ENCODE data around the gene RPL37. TPM values are rescaled to one million over a fixed set of nuclear protein-coding genes. Genes with fewer than 3 reads are reported as not detected.

RPL37 gene
- total and polyA plus RNA-seq, 9 of the 15 experiments (the other 6 are each of a cell fraction or from before 2014, with no cell fraction given): 2,342 to 7,963 (median 4,091) TPM

DNA sequence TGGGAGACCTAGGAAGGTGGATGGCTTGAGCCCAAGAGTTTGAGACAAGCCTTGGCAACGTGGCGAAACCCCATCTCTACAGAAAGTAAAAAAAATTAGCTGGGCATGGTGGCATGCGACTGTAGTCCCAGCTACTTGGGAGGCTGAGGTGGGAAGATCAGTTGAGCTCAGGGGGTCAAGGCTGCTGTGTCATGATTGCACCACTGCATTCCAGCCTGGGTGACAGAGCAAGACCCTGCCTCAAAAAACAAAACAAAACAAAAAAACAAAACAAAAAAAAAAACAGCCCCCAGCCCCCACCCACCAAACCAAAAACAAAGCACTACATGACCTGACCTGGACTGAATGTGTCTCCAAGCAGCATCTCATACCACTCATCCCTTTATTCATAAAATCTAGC, 40.9 kb upstream of the RPL37 start:
- peaks cover 3% of the 10 kb centered on the region; the same call in 1 of the 2 replicates for H3K9me3 ChIP-seq (replicated peaks; ENCODE audit: control insufficient read depth, insufficient read depth, low read depth, low read length)
- peak in 1 of 4 experiments; percentile 2 for DNase-seq (ENCODE audit: extremely low read depth in 1 of 4, low spot score in 3 of 4)
- in situ Hi-C loops (cut with MboI) (loop anchor here (5.0 to 25.0 kb wide), 3 partner anchors 124 to 1289 kb away; no protein-coding TSS in a partner anchor), intact Hi-C loops (cut with micrococcal nuclease) (loop anchor here (5.0 to 10.0 kb wide), 4 partner anchors 39 to 1299 kb away; partner anchors contain the start of gene RPL37)
- ATAC-seq: no peak
- BruUV-seq (replicated peaks): no TSS peak
- H3K4me3 ChIP-seq: no peak overlapping the region
- 26% methylated on average over 3 of the region's 3 CpGs for WGBS (ENCODE audit: insufficient coverage, low coverage, missing lambda C conversion rate)
- no peak for FAIRE-seq
- H2AFZ ChIP-seq (ENCODE audit: low read depth, low read length): no peak overlapping the region
- no peak for TF ChIP-seq POLR2G (IDR thresholded peaks at IDR 0.05; ENCODE audit: low read depth, low read length)
- no peak for TF ChIP-seq NFE2 (IDR thresholded peaks at IDR 0.05; ENCODE audit: low read depth)
- TF ChIP-seq TAF7 (tag; IDR thresholded peaks at IDR 0.05): no peak
- no peak for TF ChIP-seq ADNP (tag; IDR thresholded peaks at IDR 0.05)
- H3K4me1 ChIP-seq (replicated peaks in 1 of 2; ENCODE audit: control insufficient read depth in 2 of 2, insufficient read depth in 2 of 2, low read length in 2 of 2): no peaks in the 10 kb centered on the region
- no peak overlapping the region for H3K27ac ChIP-seq (ENCODE audit: extremely low read depth, low read depth, low read length)
- no peaks in the 10 kb centered on the region for H3K36me3 ChIP-seq (ENCODE audit: control insufficient read depth, insufficient read depth, low read length)
- H4K20me1 ChIP-seq (replicated peaks; ENCODE audit: control insufficient read depth, insufficient read depth, low read length): no peaks in the 10 kb centered on the region
- H3K4me2 ChIP-seq (ENCODE audit: insufficient read depth, low read length): no peak overlapping the region
- POLR2A ChIA-PET: interaction anchor here (0.5 to 1.0 kb wide), 2 partner anchors 136 to 887 kb away, joined by 3 read pairs; no protein-coding TSS in a partner anchor
- CTCF ChIA-PET (ENCODE audit: low intra/inter-chr PET ratio): no interaction called here
- H3K9me1 ChIP-seq (ENCODE audit: control insufficient read depth, insufficient read depth, low read length): no peaks in the 10 kb centered on the region
- H3K79me2 ChIP-seq (ENCODE audit: control insufficient read depth, insufficient read depth, low read length): no peaks in the 10 kb centered on the region
- no peak overlapping the region for H3K9ac ChIP-seq (ENCODE audit: insufficient read depth in 1 of 2, low read depth in 2 of 2, low read length in 2 of 2)
- H3K27me3 ChIP-seq (ENCODE audit: control insufficient read depth in 2 of 2, insufficient read depth in 2 of 2, low read length in 2 of 2): no peaks in the 10 kb centered on the region

DNA sequence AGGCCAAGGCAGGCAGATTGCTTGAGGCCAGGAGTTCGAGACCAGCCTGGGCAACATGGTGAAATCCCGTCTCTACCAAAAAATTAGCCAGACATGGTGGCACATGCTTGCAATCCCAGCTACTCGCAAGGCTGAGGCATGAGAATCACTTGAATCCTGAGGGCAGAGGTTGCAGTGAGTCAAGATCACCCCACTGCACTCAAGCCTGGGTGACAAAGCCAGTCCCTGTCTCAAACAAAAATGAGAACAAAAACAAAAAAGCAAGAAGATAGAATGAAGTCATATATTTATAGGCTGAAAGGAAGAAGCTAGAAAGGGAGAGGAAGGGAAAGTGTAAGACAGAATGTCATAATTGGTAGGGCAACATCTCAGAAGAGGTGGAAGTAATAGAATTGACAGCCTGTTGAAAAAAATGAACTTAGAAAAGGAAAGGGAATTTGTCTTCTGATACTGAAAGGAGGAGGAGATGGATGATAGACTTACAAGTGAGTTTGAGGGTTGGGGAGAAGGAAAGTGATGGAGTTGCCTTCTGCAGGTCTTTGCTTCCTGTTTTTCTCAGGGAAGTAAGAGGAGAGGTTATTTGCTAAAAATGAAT, 38.4 kb upstream of the RPL37 start:
- H3K79me2 ChIP-seq (ENCODE audit: control insufficient read depth, insufficient read depth, low read length): no peaks in the 10 kb centered on the region
- ChIA-PET POLR2A (no interaction called here), CTCF (ENCODE audit: low intra/inter-chr PET ratio) (no interaction called here)
- no peak overlapping the region for H3K9ac ChIP-seq (ENCODE audit: insufficient read depth in 1 of 2, low read depth in 2 of 2, low read length in 2 of 2)
- no TSS peak for BruUV-seq (replicated peaks)
- intact Hi-C loops (cut with micrococcal nuclease): loop anchor here (10.0 kb wide), 1 partner anchor 1159 kb away; no protein-coding TSS in a partner anchor
- no peak overlapping the region for H3K4me3 ChIP-seq
- no peaks in the 10 kb centered on the region for H3K9me1 ChIP-seq (ENCODE audit: control insufficient read depth, insufficient read depth, low read length)
- H2AFZ ChIP-seq (ENCODE audit: low read depth, low read length): no peak overlapping the region
- H3K4me1 ChIP-seq (replicated peaks in 1 of 2; ENCODE audit: control insufficient read depth in 2 of 2, insufficient read depth in 2 of 2, low read length in 2 of 2): no peaks in the 10 kb centered on the region
- H3K4me2 ChIP-seq (ENCODE audit: insufficient read depth, low read length): no peak overlapping the region
- H3K27me3 ChIP-seq (ENCODE audit: control insufficient read depth in 2 of 2, insufficient read depth in 2 of 2, low read length in 2 of 2): no peaks in the 10 kb centered on the region; a peak in 1 of 5 replicates
- no peaks in the 10 kb centered on the region for H4K20me1 ChIP-seq (replicated peaks; ENCODE audit: control insufficient read depth, insufficient read depth, low read length)
- H3K9me3 ChIP-seq (replicated peaks; ENCODE audit: control insufficient read depth, insufficient read depth, low read depth, low read length): peaks cover 3% of the 10 kb centered on the region; the same call in 1 of the 2 replicates
- no peak for ATAC-seq
- FAIRE-seq: no peak
- DNase-seq (ENCODE audit: extremely low read depth in 1 of 4, low spot score in 3 of 4): no peak
- WGBS (ENCODE audit: insufficient coverage, low coverage, missing lambda C conversion rate): 16% methylated on average over 3 of the region's 3 CpGs
- H3K27ac ChIP-seq (ENCODE audit: extremely low read depth, low read depth, low read length): no peak overlapping the region
- no peaks in the 10 kb centered on the region for H3K36me3 ChIP-seq (ENCODE audit: control insufficient read depth, insufficient read depth, low read length)
- in situ Hi-C loops (cut with MboI): no loop called here
- TF ChIP-seq RHOXF2B (CRISPR knock-in tag; conservative IDR thresholded peaks at IDR 0.05): no peak
- TF ChIP-seq, protein P1, sequence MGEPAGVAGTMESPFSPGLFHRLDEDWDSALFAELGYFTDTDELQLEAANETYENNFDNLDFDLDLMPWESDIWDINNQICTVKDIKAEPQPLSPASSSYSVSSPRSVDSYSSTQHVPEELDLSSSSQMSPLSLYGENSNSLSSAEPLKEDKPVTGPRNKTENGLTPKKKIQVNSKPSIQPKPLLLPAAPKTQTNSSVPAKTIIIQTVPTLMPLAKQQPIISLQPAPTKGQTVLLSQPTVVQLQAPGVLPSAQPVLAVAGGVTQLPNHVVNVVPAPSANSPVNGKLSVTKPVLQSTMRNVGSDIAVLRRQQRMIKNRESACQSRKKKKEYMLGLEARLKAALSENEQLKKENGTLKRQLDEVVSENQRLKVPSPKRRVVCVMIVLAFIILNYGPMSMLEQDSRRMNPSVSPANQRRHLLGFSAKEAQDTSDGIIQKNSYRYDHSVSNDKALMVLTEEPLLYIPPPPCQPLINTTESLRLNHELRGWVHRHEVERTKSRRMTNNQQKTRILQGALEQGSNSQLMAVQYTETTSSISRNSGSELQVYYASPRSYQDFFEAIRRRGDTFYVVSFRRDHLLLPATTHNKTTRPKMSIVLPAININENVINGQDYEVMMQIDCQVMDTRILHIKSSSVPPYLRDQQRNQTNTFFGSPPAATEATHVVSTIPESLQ (CRISPR knock-in tag; IDR thresholded peaks at IDR 0.05): no peak
- TF ChIP-seq, protein P2, sequence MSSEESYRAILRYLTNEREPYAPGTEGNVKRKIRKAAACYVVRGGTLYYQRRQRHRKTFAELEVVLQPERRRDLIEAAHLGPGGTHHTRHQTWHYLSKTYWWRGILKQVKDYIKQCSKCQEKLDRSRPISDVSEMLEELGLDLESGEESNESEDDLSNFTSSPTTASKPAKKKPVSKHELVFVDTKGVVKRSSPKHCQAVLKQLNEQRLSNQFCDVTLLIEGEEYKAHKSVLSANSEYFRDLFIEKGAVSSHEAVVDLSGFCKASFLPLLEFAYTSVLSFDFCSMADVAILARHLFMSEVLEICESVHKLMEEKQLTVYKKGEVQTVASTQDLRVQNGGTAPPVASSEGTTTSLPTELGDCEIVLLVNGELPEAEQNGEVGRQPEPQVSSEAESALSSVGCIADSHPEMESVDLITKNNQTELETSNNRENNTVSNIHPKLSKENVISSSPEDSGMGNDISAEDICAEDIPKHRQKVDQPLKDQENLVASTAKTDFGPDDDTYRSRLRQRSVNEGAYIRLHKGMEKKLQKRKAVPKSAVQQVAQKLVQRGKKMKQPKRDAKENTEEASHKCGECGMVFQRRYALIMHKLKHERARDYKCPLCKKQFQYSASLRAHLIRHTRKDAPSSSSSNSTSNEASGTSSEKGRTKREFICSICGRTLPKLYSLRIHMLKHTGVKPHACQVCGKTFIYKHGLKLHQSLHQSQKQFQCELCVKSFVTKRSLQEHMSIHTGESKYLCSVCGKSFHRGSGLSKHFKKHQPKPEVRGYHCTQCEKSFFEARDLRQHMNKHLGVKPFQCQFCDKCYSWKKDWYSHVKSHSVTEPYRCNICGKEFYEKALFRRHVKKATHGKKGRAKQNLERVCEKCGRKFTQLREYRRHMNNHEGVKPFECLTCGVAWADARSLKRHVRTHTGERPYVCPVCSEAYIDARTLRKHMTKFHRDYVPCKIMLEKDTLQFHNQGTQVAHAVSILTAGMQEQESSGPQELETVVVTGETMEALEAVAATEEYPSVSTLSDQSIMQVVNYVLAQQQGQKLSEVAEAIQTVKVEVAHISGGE (CRISPR knock-in tag; IDR thresholded peaks at IDR 0.05): no peak
